ELR (cell line): ENCODE data around the gene AGBL1.
"Not testable (repeated sequence)": the region's sequence is repeated elsewhere in the genome, so short reads cannot be mapped to it uniquely, and the experiment has no call there.

Source experiments
- DNase-seq: peaks from one replicate; pipeline ENCODE4 v3.0.0-alpha.2; 2015; ENCODE audit warnings: low read depth

Gene AGBL1

DNA sequence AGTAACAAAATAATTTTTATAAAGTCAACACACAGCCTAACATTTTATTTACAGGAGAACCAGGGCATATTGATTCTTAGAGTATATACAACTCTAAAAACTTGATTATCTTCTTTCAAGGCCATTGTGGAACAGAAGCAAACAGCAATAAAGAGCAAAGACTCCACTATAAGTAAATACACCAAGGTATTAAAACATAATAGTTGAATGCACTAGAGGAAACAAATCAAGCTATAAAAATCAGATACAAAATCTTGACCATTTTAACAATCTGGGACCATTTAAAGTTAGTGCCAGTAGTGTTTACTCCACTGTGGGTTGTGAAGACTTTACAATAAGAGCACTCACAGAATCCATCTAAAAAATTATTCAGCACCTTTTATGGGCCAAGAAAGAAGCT, 323.6 kb downstream of the AGBL1 start:
- no peak for DNase-seq

DNA sequence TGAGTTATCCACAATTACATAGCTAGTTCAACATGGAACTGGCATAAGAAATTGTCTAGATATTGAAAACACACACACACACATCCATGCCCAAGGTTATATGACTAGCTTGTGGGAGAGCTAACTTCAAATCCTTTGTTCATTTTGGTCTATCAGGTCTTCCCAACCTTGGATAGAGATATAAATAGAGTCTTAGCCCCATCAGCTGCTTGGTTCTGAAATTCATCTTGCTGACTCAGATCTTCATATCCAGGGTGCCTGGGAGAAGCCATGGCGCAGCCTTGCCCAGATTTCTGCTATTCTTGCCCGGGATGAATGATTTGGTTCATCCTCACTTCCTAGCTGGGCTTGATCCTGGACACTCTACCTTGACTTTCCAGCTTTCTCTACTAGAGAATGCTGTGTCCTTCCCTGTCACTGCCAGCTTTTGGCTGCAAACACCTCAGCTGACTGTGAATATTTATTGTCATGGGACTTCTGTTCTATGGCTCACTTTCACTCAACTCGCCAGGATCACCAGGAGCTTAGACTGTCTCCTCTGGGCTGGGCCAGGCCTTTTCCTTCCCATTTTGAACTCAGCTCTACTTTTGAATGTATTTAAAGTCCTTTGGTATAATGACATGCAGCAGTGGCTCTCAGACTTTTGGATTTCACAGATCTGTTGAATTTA, 324.4 kb downstream of the AGBL1 start:
- no peak for DNase-seq

DNA sequence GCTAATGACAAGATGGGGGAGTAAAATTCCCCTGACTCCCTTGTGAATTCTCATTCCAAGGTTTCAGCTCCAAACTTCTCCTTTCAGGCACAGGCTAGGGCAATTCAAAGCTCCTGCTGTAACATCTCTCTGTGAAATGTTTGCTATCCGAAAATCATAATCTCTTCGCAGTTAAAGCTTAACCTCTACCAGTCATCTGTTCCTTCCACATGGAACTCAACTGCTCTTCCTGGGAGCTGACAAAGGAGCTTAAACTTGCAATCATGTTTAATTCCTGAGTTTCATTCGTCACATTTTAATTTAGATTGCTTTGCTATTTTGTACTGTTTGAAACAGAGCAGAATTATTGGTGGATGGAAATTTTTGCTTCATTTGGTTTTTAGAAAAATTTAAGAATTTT, 328.6 kb downstream of the AGBL1 start:
- no peak for DNase-seq

DNA sequence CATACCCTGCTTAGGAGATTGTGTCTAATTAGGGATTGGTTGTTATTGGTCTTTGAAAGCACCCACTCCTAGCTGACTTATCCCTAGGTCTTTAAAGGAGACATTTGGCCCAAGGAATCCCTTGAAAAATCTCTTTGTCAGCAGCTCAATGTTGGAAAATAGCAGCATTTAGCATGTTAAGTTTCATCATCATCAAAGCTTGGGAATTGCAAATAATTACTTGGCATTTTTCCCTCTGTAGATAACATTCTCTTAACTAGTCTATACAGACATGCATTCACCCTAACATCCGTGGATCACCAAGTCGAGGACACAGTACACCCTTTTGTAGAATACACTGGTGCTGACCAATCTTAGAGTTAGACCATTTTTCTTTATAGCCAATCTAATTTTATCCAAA, 332.2 kb downstream of the AGBL1 start:
- no peak for DNase-seq

DNA sequence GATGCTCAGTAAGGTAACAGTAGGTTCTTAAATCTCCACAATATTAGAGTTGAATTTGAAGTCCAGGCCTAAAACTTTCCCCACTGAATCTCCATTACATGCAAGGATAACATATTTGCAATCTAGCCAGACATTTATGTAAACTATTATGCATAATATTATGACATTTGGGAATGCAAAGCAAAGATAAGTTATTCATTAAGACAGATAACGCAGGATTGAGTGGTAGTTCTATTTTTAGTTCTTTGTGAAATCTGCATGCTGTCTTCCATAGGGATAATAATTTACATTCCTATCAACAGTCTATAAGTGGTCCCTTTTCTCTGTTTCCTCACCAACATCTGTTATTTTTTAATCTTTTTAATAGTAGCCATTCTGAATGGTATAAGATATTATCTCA, 333.5 kb downstream of the AGBL1 start:
- no peak for DNase-seq

DNA sequence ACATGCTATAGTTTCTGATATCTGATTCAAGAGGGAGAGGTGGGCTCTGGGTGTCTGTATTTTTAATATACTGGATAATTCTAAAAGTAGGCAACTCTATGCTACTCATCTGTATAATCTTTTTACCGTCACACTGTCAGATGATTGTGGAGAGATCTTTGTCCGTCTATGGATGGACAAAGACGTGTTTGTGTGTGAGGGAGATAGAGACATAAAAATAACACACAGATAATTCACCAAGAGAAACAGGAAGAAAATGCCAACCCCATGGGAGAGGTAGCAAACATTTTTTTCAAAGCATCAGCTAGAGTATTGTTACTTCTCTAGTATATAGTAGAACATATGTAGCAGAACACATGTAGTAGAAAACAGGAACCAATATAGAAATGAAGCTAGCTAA, 346.1 kb downstream of the AGBL1 start:
- DNase-seq = no peak

DNA sequence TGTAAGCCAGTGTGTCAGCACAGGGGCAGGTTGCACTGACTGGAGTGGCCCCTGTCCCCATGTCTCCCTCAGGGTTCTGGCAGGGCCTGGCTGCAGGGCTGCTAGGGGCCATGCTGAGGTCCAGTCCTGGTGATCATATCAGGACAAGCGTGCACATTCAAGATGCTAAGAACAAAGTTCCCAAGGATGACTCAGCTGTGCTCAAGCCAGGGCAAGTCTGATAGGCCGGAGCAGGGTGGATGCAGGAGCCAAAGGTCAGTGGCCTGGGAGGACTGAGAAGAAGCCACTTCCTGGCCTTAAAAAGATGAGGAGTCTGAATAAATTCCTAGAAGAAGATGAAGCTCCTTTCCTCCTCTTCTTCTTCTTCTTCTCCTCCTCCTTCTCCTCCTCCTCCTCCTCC, 353.2 kb downstream of the AGBL1 start:
- DNase-seq = no peak

DNA sequence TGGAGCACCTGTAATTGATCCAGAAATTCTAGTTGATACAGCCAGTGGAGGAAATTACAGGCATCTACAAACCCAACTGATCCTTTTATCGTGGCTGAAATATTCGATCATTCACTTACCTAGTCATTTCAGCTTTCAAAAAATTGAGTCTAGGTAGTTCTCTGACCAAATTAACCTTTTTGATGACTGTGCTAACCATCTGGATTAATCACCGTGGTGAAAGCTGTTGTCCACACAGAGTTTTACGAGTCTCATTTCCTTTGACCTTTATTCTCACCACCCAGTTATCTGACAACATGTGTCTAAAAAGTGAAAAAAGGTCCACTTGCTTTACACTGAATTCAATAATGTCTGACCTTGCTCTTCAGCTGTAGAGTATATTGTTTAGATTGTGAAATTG, 354.3 kb downstream of the AGBL1 start:
- DNase-seq = no peak

DNA sequence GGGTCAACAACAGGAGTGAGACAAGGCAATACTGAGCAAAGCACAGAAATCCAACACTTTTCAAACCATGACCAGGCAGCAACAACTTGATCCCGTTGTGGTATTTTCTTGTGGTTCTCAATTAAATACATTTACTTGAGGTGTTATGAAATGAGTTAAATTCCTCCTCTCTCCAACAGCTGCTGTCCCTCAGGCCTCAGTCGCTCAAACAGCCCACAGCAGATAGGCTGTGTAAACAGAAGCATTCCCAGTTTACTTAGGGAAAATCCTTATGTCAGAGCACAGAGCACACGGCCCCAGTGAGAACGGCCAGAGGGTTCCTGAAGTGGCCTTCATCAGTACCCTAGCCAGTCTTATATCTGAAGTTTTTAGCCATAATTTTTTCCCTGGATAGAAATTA, 359.9 kb downstream of the AGBL1 start:
- DNase-seq = no peak

DNA sequence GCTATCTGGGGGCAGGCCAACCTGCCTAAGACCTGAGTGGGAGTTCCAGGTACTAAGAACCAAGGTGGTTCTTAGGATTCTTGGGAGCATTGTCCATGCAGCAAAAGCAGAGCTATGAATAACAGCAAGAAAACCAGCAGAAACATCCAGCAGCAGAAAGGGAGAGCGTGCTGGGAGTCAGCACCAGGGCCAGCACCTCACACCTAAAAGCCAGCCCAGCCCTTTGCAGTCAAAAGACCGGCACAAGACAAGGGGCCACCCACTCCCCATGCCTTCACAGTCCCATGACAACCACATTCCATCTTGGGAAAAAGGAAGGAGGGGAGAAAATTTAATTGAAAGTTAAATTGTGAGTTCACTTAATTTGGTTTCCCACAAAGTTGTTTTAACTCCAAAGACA, 364.9 kb downstream of the AGBL1 start:
- DNase-seq = no peak

DNA sequence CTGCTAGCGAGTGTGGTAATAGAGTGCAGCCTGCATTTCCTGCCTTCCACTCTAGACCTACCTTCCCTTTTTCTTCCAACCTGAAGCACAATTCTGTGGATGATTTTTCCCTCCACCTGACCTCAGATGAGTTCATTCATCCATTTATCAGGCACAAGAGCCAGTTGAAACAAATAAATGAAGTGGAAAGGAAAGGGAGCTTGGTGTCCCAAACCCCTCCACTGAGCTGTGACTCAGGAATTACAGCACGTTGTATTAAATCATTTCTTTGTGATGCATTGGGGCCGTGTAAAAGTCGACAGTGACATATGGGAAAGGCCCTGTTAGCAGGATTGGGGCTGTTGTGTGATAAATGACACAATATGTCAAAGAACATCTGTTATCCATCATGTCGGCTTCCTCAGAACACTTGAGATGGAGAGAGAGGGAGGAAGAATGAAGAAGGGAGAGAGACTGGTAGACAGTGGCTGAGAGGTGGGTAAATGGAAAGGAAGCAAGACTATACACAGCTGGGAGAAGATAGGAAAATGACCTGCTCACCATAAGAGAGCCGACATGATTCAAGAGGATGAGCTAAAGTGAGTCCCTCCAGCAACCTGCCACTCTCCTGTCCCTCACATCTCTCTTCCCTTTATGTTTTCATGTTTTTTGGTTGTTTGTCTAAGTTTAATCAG, 366.0 kb downstream of the AGBL1 start:
- no peak for DNase-seq

DNA sequence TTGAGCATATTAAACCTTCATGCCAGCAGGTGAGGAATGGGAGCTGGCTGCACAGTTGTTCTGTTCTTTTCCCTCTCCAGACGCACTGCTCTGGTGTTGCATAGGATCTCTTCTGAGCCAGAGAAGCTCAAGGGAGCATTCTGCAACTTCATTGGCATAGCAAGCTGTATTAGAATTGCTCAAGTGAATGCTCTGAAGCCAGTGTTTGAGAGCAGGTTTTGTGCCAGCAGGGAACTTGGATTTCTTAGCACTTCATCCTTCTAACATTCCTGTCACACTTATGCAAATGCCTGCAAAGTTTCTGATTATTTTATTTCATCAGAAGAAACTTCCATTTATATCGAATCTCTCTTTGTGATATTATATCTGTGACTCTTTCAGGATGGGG, 366.6 kb downstream of the AGBL1 start:
- no peak for DNase-seq

DNA sequence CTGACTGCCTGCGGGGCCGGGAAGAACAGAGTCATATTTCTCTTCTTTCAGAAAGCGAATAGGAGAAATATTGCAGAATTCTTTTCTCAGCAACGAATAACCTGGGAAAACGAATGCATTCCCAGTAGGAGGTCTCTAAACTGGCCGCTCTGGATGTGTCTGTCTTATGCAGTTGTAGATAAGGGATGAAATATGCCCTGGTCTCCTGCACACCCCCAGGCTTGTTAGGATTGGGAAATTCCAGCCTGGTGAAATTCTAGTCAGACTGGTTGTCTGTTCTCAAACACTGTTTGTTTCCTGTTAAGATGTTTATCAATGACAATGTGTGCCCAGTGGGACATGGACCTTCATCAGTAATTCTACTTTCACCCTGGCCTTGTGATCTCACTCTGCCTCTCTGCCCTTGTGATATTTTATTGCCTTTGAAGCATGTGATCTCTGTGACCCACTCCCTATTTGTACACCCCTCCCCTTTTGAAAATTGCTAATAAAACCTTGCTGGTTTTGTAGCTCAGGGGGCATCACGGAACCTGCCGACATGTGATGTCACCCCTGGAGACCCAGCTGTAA, 385.9 kb downstream of the AGBL1 start:
- DNase-seq = not testable (repeated sequence)

DNA sequence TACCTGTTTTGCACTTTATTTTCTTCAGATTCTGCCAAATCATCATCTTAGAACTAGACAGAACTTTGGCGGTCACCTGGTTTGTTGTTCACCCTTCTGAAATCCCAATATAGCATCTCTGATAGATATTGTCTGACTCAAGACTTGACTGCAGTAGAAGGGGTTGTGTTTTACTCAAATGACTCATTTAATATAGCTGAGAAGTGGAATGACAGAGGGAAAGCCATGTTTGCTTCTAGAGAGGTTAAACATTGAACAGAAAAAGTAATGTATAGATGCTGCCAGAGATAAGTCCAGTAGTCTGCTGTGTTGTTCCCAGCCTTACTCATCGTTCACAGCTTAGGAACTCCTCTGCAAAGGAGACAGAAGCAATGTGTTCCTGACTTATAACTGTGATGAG, 402.0 kb downstream of the AGBL1 start:
- no peak for DNase-seq

DNA sequence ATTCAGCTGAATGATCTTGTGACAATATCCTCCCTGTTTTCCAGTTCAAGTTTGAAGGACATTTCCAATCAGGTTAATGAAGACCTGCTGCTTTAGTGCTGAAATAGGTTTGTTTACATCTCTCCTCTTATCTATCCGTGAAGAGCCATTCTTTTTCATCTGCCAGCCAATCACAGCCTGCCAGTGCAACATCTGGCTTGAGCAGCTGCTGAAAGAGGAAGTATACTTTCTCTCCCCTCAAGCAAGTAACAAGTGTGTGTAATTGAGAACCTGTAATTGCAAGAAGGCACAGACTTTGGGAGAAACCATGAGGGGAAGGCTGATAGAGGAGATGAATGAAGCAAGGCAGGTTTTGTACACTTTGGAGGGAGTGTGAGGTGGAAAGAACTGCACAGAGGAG, 404.3 kb downstream of the AGBL1 start:
- DNase-seq = no peak

DNA sequence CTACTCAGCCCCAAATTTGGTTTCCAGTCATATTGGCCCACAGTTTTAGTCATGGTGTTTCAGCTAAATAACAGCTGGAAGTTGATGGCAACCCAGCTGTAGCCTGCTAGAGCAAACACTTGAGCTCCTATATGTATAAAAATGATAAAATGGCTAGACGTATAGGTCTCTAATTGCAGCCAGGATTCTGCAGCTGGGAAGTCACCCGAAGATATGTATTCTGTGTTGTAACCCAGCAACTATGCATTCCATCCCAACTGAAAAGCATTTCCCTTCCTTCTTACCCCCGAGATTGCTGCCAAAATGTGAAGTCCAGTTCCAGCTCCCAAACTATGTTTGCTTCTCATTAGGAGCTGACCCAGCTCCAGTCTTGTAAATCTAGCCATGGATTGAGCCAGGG, 408.4 kb downstream of the AGBL1 start:
- DNase-seq = no peak

DNA sequence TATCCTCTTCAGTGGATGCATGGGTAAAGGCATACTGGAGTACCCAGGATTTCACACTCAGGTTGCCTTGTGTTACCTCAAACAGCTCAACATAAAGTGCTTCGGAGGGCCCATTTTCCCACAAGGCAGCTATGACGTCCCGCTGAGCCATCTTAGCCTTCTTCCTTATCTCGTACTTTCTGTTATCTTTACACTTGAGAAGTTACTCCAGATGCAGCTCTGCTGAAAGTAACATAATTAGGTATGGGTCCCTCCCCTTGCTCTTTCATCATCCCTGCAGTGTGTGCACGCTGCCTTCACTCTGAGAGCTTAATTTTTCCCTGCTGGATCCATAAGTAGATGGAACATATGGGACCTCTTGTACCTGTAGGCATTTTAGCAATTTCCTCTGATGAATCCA, 410.3 kb downstream of the AGBL1 start:
- DNase-seq = no peak

DNA sequence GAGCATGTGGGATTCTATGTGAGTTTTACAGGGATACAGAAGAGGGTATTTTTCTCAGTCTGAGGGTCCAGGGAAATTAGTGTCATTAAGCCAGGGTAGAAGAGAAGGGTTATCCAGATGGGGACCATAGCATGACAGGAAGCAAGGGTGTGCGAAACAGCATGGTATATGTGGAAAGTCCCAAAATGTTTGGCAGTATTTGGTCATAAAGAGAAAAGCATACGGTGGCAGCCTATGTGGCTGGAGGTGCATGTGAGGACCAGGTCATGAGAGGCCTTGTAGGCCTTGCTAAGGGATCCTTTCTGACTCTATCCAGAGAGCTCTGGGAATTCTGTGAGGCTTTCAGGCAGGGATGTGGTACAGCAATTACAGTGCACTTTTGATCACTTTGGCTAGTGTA, 411.4 kb downstream of the AGBL1 start:
- DNase-seq = no peak

DNA sequence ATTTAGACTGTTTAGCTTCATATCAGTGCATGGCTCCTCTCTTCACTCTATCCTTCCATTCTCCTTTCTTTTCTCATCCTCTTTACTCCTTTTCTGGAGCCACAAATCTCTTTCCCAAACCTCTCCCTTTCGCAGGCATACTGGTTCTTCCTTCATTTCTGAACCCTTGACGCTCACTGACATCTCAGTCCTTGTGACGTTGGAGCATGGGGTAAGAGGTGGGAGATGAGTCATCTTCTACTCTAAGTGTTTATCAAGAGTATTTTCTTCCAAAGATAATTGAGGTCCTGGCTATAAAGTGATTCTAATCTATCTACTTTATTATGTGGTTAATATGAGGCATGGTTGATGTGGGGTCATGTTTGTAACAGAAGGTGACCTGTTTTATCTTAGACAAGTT, 414.2 kb downstream of the AGBL1 start:
- no peak for DNase-seq

DNA sequence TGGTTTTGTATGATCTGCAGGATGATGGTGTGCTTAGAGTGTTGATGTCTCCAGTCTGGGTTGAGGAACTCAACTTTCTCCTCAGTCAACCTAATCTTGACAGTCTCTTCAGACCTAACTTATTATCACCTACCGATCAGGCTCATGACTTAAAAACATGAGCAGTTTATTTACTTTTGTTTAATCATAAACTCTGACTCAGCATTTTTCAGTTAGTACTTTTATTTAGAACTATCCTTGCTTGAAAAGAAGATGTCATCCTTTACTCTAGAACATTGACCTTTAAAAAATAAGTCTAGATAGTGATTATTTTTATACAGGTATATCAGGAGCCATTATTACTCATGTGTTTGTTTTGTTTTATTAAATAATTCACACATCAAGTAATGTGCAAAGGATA, 414.8 kb downstream of the AGBL1 start:
- no peak for DNase-seq

DNA sequence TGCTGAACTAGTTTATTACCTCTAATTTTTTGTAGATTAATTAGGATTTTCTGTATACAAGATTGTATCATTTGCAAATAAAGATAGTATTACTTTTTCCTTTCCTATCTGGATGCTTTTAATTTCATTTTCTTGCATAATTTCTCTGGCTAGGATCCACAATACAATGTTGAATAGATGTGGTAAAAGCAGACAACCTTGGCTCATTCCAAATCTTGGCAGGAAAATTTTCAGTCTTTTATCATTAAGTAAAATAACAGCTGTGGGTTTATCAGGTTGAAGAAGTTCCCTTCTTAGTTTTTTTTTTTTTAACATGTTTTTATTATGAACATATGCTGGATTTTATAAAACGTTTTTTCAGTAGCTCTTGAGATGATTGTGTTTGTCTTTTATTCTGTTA, 422.6 kb downstream of the AGBL1 start:
- no peak for DNase-seq

DNA sequence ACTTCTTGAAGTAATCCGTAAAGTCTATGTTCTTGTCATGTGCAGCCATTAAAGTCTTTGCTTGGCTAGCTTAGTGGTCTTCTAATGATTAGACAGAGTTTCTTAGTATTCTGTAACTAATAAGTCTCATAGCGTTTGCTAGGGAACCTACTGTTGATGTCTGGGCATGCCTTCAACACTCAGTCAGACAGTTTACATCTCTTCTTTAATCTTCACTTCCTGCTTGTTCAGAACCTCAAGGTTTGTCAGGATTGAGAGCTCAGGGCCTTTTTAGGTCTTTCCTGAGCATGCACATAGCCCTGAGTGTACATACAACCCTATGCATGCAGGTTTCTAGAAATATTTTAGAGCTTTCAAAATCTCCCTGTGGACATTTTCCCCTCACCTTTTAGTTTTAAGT, 426.3 kb downstream of the AGBL1 start:
- no peak for DNase-seq

DNA sequence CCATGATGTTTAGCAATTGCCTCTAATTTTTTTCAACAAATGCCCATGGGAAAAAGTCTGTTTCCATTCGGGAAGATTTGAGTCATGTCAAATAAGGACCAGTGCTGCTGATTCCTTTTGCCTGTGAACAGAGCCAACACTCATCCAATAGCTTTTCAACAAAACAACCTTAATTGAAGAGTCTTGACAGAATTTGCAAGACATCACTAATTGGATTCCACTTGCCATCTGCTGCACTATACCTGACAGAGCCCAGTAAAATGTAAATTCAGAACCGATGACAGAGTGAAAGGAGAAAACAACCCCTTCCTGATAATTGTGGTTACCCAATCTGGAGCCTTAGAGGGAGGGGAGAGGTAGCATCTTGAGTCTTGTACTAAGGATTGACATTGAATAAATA, 426.7 kb downstream of the AGBL1 start:
- no peak for DNase-seq

DNA sequence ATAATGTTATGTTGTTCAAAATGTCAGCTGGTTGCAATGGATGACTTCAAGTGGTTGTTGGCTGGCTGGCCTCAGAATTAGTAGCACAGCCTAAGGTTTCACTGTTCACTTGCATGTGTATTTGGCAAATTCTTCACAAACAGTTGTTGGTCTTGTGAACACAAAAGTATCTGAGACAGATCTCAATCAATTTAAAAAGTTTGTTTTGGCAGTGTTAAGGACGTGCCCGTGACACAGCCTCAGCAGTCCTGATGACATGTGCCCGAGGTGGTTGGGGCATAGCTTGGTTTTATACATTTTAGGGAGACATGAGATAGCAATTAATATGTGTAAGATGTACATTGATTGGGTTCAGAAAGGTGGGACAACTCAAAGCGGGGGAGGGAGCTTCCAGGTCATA, 436.0 kb downstream of the AGBL1 start:
- DNase-seq = no peak
